ENCODE results near the gene AKT1S1. TPM values are rescaled to one million over a fixed set of nuclear protein-coding genes. Genes with fewer than 3 reads are reported as not detected.

Gene AKT1S1
- total RNA-seq, 1 experiment from 2014 or later: 70.6 TPM

- Histone ChIP-seq H3K4me1 (ENCODE audit: control insufficient read depth in 1 of 2, insufficient read depth in 2 of 2, low read length in 2 of 2) (no peaks in the 10 kb centered on the region), H3K27ac (ENCODE audit: low read depth, low read length) (no peak overlapping the region; the same call in 1 of the 2 replicates), H3K79me2 (ENCODE audit: insufficient read depth, low read length) (peaks cover 98% of the 10 kb centered on the region), H3K9ac (ENCODE audit: low read length) (no peak overlapping the region), H3K9me3 (ENCODE audit: control insufficient read depth in 1 of 2, insufficient read depth in 1 of 2, low read depth in 1 of 2, low read length in 2 of 2) (no peaks in the 10 kb centered on the region), H2AFZ (ENCODE audit: low read depth, low read length, poor library complexity, severe bottlenecking) (no peak overlapping the region), H4K20me1 (ENCODE audit: insufficient read depth) (peaks cover 7% of the 10 kb centered on the region; the same call in 1 of the 2 replicates), H3K4me3 (replicated peaks in 1 of 2; ENCODE audit: low read depth in 1 of 2, low read length in 2 of 2) (no peak overlapping the region), H3K9me2 (ENCODE audit: insufficient read depth) (no peaks in the 10 kb centered on the region), H3K36me3 (ENCODE audit: control insufficient read depth in 1 of 2, insufficient read depth in 2 of 2, low read length in 2 of 2) (peaks cover 28 to 45% of the 10 kb centered on the region in 2 experiments), H3K27me3 (ENCODE audit: insufficient read depth, low read length) (no peaks in the 10 kb centered on the region), H3K4me2 (ENCODE audit: low read length) (no peak overlapping the region)
- no peak for DNase-seq (ENCODE audit: low read depth, low spot score)
- intact Hi-C loops (cut with micrococcal nuclease): no loop called here
- RAD21 ChIA-PET (ENCODE audit: low non-redundant PET in 1 of 2, low total read pairs in 2 of 2, uncharacterized antibody in 2 of 2, unreplicated experiment in 2 of 2): no interaction called here
- ATAC-seq: no peak
- TF ChIP-seq EZH2 (IDR thresholded peaks at IDR 0.05): no peak
- no peak for TF ChIP-seq EGR1 (IDR thresholded peaks at IDR 0.05; ENCODE audit: low read depth)
- TF ChIP-seq REST (IDR thresholded peaks at IDR 0.05; ENCODE audit: low read depth): no peak
- no peak for TF ChIP-seq YY1 (IDR thresholded peaks at IDR 0.05; ENCODE audit: extremely low read depth, insufficient replicate concordance, low read depth, low read length)
- no peak for TF ChIP-seq POLR2A (IDR thresholded peaks at IDR 0.05; ENCODE audit: borderline replicate concordance, extremely low read depth, insufficient read depth, insufficient read length)
- no peak for TF ChIP-seq SP1 (IDR thresholded peaks at IDR 0.05; ENCODE audit: low read depth)
- no peak for TF ChIP-seq POLR2AphosphoS5 (IDR thresholded peaks at IDR 0.05; ENCODE audit: low read depth, low read length)
- no peak for TF ChIP-seq ATF3 (IDR thresholded peaks at IDR 0.05)
- TF ChIP-seq CTCF (IDR thresholded peaks at IDR 0.05 in 2 of 3, conservative IDR thresholded peaks at IDR 0.05 in 1 of 3; ENCODE audit: borderline replicate concordance in 1 of 3, insufficient read depth in 1 of 3, low read depth in 2 of 3, low read length in 2 of 3): no peak
- TF ChIP-seq, protein P1, sequence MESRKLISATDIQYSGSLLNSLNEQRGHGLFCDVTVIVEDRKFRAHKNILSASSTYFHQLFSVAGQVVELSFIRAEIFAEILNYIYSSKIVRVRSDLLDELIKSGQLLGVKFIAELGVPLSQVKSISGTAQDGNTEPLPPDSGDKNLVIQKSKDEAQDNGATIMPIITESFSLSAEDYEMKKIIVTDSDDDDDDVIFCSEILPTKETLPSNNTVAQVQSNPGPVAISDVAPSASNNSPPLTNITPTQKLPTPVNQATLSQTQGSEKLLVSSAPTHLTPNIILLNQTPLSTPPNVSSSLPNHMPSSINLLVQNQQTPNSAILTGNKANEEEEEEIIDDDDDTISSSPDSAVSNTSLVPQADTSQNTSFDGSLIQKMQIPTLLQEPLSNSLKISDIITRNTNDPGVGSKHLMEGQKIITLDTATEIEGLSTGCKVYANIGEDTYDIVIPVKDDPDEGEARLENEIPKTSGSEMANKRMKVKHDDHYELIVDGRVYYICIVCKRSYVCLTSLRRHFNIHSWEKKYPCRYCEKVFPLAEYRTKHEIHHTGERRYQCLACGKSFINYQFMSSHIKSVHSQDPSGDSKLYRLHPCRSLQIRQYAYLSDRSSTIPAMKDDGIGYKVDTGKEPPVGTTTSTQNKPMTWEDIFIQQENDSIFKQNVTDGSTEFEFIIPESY (IDR thresholded peaks at IDR 0.05; ENCODE audit: extremely low read depth, insufficient replicate concordance, low read length): no peak
- no peak for TF ChIP-seq TCF7L2 (IDR thresholded peaks at IDR 0.05; ENCODE audit: borderline replicate concordance, extremely low read depth, insufficient read depth, insufficient read length)
- TF ChIP-seq SIN3A (IDR thresholded peaks at IDR 0.05; ENCODE audit: low read depth): no peak
- no peak for TF ChIP-seq FOSL1 (IDR thresholded peaks at IDR 0.05; ENCODE audit: low read depth)
- TF ChIP-seq CEBPB (IDR thresholded peaks at IDR 0.05; ENCODE audit: low read depth): no peak
- TF ChIP-seq JUND (IDR thresholded peaks at IDR 0.05): no peak
- no peak for TF ChIP-seq ELF1 (IDR thresholded peaks at IDR 0.05; ENCODE audit: borderline replicate concordance, low read depth)
- TF ChIP-seq SRF (IDR thresholded peaks at IDR 0.05; ENCODE audit: low read depth): no peak
- CTCF ChIA-PET: no interaction called here
- BruUV-seq (replicated peaks): no TSS peak
- POLR2A ChIA-PET: no interaction called here
Measured at GRCh38 chr19:49921871-49922795, 45.0 kb upstream of the AKT1S1 start.
